Measurements from ENCODE around the gene SHOC1. TPM values are rescaled to one million over a fixed set of nuclear protein-coding genes. Genes with fewer than 3 reads are reported as not detected.
"Not testable (repeated sequence)": the region's sequence is repeated elsewhere in the genome, so short reads cannot be mapped to it uniquely, and the experiment has no call there.

SHOC1 gene
- total RNA-seq, 1 donor from 2014 or later, result not detected

GRCh38 chr9:111815285-111816070 is 20.7 kb upstream of the SHOC1 start:
- POLR2A ChIA-PET, result interaction anchor here (1.0 kb wide), 1 partner anchor 81 kb away, joined by 3 read pairs; the partner anchor contains the start of gene UGCG

GRCh38 chr9:111812337-111812736 is 17.6 kb upstream of the SHOC1 start:
- ChIA-PET CTCF (no interaction called here), POLR2A (no interaction called here)
- no peak overlapping the region for H3K27ac Mint-ChIP-seq
- TF ChIP-seq CTCF (IDR thresholded peaks at IDR 0.05), result no peak
- no peaks in the 10 kb centered on the region for H3K9me3 Mint-ChIP-seq
- H3K4me1 Mint-ChIP-seq, result peaks cover 5% of the 10 kb centered on the region
- ATAC-seq (ENCODE audit: low read depth) (peak; percentile 31), DNase-seq (no peak)
- intact Hi-C loops (cut with micrococcal nuclease), result no loop called here
- no peaks in the 10 kb centered on the region for H3K36me3 Mint-ChIP-seq (ENCODE audit: low read depth)
- no peaks in the 10 kb centered on the region for H3K27me3 Mint-ChIP-seq
- no peak overlapping the region for H3K4me3 Mint-ChIP-seq

More at GRCh38 chr9:111815285-111816070, 20.7 kb upstream of the SHOC1 start:
- no peak overlapping the region for H3K4me3 Mint-ChIP-seq
- intact Hi-C loops (cut with micrococcal nuclease), result no loop called here
- TF ChIP-seq CTCF (IDR thresholded peaks at IDR 0.05), result no peak
- H3K36me3 Mint-ChIP-seq (ENCODE audit: low read depth), result no peaks in the 10 kb centered on the region
- CTCF ChIA-PET, result no interaction called here
- H3K27me3 Mint-ChIP-seq, result no peaks in the 10 kb centered on the region
- H3K9me3 Mint-ChIP-seq, result no peaks in the 10 kb centered on the region
- no peak for ATAC-seq (ENCODE audit: low read depth)
- H3K27ac Mint-ChIP-seq, result no peak overlapping the region
- DNase-seq, result no peak
- peaks cover 5% of the 10 kb centered on the region for H3K4me1 Mint-ChIP-seq

GRCh38 chr9:111810908-111811307 is 16.2 kb upstream of the SHOC1 start:
- H3K4me1 Mint-ChIP-seq, result peaks cover 5% of the 10 kb centered on the region
- DNase-seq (no peak), ATAC-seq (ENCODE audit: low read depth) (no peak)
- no peaks in the 10 kb centered on the region for H3K9me3 Mint-ChIP-seq
- intact Hi-C loops (cut with micrococcal nuclease), result no loop called here
- ChIA-PET CTCF (no interaction called here), POLR2A (interaction anchor here (0.7 kb wide), 1 partner anchor 264 kb away, joined by 4 read pairs; no protein-coding TSS in a partner anchor)
- H3K36me3 Mint-ChIP-seq (ENCODE audit: low read depth), result no peaks in the 10 kb centered on the region
- H3K4me3 Mint-ChIP-seq, result no peak overlapping the region
- no peak for TF ChIP-seq CTCF (IDR thresholded peaks at IDR 0.05)
- no peak overlapping the region for H3K27ac Mint-ChIP-seq
- H3K27me3 Mint-ChIP-seq, result no peaks in the 10 kb centered on the region

- H3K9me3 Mint-ChIP-seq; H3K4me1 Mint-ChIP-seq; H3K27me3 Mint-ChIP-seq; H3K27ac Mint-ChIP-seq; CTCF ChIA-PET; H3K36me3 Mint-ChIP-seq (ENCODE audit: low read depth); DNase-seq; intact Hi-C loops (cut with micrococcal nuclease); ATAC-seq (ENCODE audit: low read depth); H3K4me3 Mint-ChIP-seq: not testable (repeated sequence)
- POLR2A ChIA-PET, result interaction anchor here (0.7 kb wide), 1 partner anchor 264 kb away, joined by 4 read pairs; no protein-coding TSS in a partner anchor
Measured at GRCh38 chr9:111810415-111810814, 15.7 kb upstream of the SHOC1 start.

- ATAC-seq (ENCODE audit: low read depth), result no peak
- intact Hi-C loops (cut with micrococcal nuclease), result no loop called here
- Mint-ChIP-seq H3K4me3 (no peak overlapping the region), H3K27ac (no peak overlapping the region), H3K4me1 (peaks cover 4% of the 10 kb centered on the region), H3K9me3 (no peaks in the 10 kb centered on the region), H3K27me3 (no peaks in the 10 kb centered on the region), H3K36me3 (ENCODE audit: low read depth) (no peaks in the 10 kb centered on the region)
- no peak for DNase-seq
- no peak for TF ChIP-seq CTCF (IDR thresholded peaks at IDR 0.05)
- CTCF ChIA-PET, result no interaction called here
- POLR2A ChIA-PET, result no interaction called here
Measured at GRCh38 chr9:111807197-111807596, 12.5 kb upstream of the SHOC1 start.

All from activated B cell treated with CpG ODN at 0.5 μM for 24 hours (primary cell).